ENCODE data around the gene KRT34.

Gene KRT34

DNA sequence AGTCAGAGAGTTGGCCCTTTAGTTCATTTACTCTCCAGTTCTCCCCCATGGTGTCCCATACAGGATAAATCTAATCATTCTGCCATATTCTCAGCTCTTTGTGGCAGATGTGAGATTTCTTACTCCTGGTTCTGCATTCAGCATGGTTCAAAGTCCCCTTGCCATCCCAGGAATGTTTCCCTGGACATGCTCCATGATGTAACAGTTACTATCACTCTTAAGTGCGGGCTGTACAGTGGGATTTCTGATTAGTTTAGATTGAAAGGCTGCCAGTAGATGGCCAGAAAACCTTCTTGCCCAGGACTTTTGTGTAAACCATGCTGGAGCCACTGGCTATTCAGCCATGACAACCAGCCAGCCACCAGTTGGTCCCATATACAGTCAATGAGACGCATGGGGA lies 31.9 kb upstream of the KRT34 start:
- TF ChIP-seq GATA3 (IDR thresholded peaks at IDR 0.05; ENCODE audit: low read depth, low read length) (no peak), GATA2 (IDR thresholded peaks at IDR 0.05; ENCODE audit: low read depth, low read length) (no peak)

DNA sequence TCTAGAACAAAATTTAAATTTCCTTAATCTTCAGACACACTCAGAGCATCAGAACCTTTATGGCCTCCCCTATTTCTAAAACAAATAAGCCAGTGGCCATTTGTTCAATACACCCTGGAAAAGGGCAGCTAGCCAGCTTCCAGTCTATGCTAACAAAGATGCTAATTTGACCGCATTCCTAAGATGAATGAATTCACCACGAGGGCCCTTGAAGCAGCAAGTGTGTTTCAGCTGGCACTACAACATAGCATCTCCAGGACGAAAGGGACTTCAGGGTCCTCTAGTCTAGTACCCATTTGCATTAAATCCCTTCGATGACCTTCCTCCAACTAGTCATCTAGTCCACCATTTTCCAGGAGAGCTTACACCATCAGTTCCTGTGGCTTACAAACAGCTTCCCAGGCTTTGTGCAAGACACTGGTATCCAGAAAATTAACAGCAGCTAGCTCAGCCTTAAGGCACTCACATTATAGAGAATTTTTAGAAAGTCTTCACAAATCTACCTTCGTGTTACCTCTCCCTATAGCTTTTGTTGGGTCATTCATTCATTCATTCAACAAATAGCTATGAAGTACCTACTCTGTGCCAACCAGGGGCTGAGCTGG lies 31.3 kb upstream of the KRT34 start:
- TF ChIP-seq GATA3 (IDR thresholded peaks at IDR 0.05; ENCODE audit: low read depth, low read length): no peak
- TF ChIP-seq GATA2 (IDR thresholded peaks at IDR 0.05; ENCODE audit: low read depth, low read length): no peak

DNA sequence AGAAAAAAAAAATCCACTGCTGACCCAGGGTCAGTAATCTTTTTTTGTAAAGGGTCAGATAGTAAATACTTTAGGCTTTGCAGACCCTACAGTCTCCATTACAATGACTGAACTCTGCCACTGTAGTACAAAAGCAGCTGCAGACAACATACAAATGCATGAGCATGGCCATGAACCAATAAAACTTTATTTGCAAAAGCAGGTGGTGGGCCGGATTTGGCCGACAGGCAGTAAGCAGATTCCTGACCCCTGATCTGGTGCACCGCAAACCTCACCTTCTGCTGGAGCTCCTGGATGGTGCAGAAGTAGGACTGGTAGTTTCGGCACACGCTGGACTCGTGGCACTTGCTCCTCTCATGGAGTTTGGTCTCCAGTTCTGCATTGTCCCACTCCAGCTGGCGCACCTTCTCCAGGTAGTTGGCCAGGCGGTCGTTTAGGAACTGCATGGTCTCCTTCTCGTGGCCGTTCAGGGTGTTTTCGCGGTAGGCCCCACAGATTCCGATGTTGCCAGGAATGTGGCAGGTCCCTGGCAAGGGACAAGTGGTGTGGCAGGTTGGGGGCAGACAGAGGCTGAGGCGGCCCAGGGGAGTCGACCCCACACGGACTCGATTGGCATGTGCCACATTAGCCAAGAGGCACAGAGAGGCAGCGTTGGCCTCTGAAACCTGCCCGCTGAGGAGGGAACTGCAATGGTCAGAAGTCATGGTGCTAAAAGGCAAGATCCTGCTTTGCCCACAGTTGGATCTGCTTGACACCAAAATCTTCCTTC lies 29.1 kb upstream of the KRT34 start:
- no peak for TF ChIP-seq GATA2 (IDR thresholded peaks at IDR 0.05; ENCODE audit: low read depth, low read length)
- no peak for TF ChIP-seq GATA3 (IDR thresholded peaks at IDR 0.05; ENCODE audit: low read depth, low read length)

DNA sequence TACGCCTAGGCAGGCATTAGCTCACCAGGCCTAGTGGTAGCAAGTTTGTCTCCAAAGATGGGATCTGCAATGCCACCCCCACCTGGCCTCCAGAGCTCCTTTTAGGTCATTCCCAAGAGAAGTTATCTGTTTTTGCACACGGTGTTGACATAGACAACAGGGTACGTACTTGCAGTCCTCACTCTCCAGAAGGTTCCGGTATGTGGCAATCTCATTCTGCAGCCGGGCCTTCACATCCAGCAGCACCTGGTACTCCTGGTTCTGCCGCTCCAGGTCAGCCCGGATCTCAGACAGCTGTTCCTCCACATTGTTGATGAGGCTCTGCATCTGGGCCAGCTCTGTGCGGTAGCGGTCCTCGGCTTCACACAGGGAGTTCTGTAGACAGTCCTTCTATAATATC lies 25.1 kb upstream of the KRT34 start:
- no peak for TF ChIP-seq GATA2 (IDR thresholded peaks at IDR 0.05; ENCODE audit: low read depth, low read length)
- no peak for TF ChIP-seq GATA3 (IDR thresholded peaks at IDR 0.05; ENCODE audit: low read depth, low read length)

DNA sequence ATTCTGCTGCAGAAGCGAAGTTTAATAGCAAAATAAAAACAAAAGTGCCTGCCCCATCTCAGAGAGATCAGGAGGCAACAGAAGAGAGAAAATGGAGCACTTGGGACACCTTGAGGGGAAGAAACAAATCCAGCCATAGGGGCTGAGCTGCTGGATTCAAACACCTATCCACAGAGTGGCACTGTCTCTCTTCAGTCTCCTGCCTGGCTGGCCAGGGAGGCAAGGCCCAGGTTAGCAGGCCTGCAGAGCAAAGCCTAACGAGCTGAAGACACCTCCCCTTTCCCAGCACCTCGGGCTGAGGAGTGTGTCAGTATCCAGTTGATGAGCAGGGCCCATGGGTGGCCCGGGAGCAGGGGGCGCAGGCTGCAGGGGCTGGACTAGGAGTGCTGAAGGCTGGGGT lies 24.1 kb upstream of the KRT34 start:
- TF ChIP-seq GATA2 (IDR thresholded peaks at IDR 0.05; ENCODE audit: low read depth, low read length) (no peak), GATA3 (IDR thresholded peaks at IDR 0.05; ENCODE audit: low read depth, low read length) (no peak)

DNA sequence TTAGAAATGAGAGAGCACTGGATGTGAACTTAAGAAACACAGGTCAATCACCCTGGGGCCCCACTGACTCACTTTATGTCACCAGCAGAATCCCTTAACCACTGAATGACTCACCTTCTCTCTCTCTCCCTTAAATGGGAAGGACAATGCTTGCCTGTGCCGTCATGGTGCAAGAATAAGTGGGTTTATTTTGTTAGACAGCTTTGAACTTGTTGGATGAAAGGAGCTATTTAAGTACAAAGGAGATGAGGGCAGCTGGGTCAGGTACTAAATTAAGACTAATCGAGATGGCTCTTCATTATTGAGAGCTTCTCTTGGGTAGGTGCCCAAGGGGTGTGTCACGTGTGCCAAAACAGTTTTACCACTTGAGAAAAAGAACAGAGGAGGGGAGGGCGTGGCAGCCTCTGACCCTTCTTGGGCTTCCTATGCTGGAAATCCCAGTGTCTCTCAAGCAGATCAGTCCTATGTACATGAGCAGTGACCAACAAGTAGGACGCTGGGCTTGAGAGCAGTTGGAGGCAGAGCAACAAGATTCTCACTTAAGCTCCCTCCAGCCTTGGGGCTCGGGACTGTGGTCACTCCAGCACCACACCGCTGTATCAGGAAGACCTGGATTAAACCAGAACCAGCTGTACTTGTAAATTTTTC lies 22.0 kb upstream of the KRT34 start:
- no peak for TF ChIP-seq GATA3 (IDR thresholded peaks at IDR 0.05; ENCODE audit: low read depth, low read length)
- no peak for TF ChIP-seq GATA2 (IDR thresholded peaks at IDR 0.05; ENCODE audit: low read depth, low read length)

DNA sequence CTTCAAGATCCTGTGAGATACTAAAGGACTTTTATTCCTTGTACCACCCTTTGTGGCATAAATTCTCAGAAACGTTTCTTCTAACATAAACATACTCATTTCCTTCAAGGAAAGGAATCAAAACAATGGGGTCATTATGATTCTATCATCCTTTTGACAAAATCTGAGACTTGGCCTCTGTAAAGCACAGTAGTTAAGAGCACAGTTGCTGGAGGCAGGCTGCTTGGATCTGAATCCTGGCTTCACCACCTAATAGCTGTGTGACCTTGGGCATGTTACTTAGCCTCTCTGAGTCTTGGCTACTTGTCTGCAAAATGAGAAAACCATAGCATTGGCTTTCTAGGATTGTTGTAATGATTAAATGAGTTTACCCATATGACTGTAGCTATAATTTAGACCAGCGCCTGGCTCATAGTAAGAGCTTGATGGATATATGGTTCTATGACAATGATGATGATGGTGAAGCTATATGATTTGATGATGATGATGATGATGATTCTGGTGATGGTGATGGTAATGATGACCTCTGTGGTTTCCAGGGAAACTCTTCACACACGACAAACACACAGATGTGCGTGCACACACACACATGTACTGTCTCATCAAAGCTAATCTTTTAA lies 21.4 kb upstream of the KRT34 start:
- no peak for TF ChIP-seq GATA3 (IDR thresholded peaks at IDR 0.05; ENCODE audit: low read depth, low read length)
- no peak for TF ChIP-seq GATA2 (IDR thresholded peaks at IDR 0.05; ENCODE audit: low read depth, low read length)

DNA sequence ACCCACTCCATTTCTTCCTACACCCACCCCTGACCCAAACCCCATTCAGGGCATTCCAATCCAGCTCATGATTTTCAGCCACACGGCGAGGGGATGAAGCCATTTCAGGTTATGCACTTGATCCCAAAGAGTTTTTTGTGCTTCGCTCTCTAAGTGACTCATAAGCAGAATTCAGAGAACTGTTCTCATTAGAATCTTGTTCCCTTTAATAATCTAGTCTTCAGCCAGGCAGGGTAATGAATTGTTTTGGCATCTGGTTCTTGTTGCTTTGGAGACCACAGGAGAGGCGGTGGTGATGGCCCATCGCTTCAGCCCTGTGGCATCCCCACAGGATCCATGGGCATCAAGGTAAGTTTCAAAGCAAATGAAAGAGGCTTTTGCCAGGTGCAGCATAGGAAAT lies 20.1 kb upstream of the KRT34 start:
- TF ChIP-seq GATA3 (IDR thresholded peaks at IDR 0.05; ENCODE audit: low read depth, low read length) (no peak), GATA2 (IDR thresholded peaks at IDR 0.05; ENCODE audit: low read depth, low read length) (no peak)

DNA sequence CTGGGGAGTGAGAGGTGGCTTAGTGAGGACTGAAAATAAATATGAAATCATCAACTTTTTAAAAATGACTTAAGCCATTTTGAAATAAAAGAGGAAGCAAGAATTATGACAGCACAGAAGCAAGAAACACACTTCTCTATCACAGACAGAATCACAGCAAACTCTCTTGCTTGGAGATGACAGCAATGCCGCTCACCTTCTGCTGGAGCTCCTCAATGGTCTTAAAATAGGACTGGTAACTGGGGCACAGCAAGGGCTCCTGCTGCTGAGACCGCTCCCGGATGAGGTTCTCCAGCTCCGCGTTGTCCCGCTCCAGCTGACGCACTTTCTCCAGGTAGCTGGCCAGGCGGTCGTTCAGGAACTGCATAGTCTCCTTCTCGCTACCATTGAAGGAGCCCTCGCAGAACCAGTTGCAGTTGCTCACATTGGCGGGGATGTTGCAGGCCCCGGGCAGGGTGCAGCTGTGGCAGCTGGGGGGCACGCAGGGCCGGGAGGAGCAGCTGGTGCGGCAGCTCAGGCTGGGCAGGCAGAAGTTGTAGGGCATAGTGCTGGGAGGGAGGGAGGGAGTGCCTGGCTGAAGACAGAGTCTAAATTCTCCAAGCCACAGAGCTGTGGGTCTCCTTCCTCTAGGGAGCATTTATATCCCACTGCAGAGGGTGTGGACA lies 15.0 kb upstream of the KRT34 start, which contains the start of gene KRT31:
TSS of gene KRT31 (minus strand) at position 613 of the 665 bp plus-strand sequence. CDS start at position 544, 69 bp downstream.
- TF ChIP-seq GATA3 (IDR thresholded peaks at IDR 0.05; ENCODE audit: low read depth, low read length) (no peak), GATA2 (IDR thresholded peaks at IDR 0.05; ENCODE audit: low read depth, low read length) (no peak)

DNA sequence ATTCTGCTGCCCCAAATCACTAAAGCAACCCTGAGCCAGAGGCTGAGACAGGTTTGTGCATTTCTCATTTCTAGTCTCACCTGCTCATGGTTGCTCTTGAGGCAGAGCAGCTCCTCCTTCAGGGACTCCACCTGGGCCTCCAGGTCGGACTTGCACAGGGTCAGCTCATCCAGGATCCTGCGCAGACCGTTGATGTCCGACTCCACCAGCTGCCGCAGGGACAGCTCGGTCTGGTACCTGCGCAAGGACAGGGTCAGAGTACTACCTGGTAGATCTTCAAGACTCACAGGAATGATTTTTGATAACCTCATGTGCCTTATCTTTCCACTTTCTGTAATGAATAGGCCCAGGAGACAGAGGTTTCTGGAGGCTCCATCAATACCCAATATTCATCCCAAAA lies 14.2 kb upstream of the KRT34 start:
- no peak for TF ChIP-seq GATA2 (IDR thresholded peaks at IDR 0.05; ENCODE audit: low read depth, low read length)
- no peak for TF ChIP-seq GATA3 (IDR thresholded peaks at IDR 0.05; ENCODE audit: low read depth, low read length)

DNA sequence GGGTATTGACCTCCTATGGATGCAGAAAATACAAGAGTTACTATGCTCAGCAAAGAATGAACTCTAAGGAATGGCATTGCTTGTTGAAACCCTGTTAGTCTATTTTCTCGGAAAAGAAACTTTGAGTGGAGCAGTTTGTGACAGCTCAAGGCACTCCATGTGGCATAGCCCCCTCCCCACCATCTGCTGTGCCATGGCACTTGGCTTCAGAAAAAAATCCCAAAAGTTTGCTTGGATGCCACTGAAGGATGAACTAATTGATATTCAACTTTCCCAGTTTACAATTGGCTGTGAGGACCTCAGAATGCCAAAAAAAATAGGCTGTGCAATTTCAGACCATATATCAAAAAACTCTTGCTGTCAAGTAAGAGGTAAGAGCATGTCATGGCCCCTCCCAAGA lies 13.5 kb upstream of the KRT34 start:
- TF ChIP-seq GATA2 (IDR thresholded peaks at IDR 0.05; ENCODE audit: low read depth, low read length): no peak
- no peak for TF ChIP-seq GATA3 (IDR thresholded peaks at IDR 0.05; ENCODE audit: low read depth, low read length)

DNA sequence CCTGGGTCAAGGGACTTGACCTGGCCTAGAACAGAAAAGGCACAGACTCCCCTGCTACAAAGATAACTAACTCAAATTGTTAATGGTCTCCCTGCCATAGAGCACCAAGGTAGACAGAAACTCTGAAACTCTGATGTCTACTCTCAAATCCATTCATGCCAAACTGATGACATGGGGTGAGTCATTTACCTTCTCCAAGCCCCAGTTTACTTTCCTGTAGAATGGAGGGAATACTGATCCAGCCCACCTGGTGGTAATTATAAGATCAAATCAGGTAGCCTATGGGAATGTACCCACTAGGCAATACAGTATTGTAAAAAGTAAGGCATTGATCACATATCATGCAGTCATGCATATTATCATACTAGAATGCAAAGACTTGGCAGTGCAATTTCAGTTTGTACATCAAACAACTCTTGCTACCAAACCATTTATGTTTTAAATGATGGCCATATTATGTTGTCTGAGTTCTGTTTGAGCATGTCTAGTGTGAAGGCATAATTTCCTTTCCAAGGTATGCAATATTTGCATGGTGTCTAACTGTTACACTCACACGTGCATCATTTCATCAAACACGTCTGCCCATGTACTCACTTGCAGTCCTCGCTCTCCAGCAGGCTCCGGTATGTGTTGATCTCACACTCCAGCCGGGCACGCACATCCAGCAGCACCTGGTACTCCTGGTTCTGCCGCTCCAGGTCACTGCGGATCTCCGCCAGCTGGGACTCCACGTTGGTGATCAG lies 12.3 kb upstream of the KRT34 start:
- no peak for TF ChIP-seq GATA3 (IDR thresholded peaks at IDR 0.05; ENCODE audit: low read depth, low read length)
- no peak for TF ChIP-seq GATA2 (IDR thresholded peaks at IDR 0.05; ENCODE audit: low read depth, low read length)

DNA sequence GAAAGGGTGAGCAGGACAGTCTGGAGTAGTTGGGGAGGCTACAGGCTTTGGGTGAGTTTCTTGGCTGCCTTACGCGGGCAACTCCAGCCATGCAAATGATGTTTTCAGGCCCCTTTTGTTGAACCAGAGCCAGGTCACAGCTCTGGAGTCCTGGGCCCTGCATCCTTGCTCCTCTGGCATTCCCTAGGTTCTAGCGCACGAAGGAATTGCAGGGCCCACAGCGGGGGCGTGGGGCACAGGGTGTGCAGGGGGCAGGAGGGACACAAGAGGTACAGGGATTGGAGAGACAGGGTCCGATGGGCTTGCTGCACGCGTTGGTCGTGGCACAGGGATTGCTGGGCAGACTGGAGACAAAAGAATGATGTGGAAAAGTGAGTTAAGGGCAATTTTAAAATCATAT lies 11.7 kb upstream of the KRT34 start:
- TF ChIP-seq GATA3 (IDR thresholded peaks at IDR 0.05; ENCODE audit: low read depth, low read length): no peak
- no peak for TF ChIP-seq GATA2 (IDR thresholded peaks at IDR 0.05; ENCODE audit: low read depth, low read length)

All from SH-SY5Y (cell line).